GM18526 (cell line): ENCODE measurements around the gene SPX.

Experiments used
- POLR2A ChIP-seq: IDR thresholded peaks from 3 replicates; pipeline ENCODE4 v1.6.1; 2011; ENCODE audit not compliant: insufficient read length; ENCODE audit errors: extremely low read depth

The SPX gene

GRCh38 chr12:21526053-21526452 lies at the start of gene SPX:
TSS of gene SPX (plus strand) at chr12:21526296. CDS start at chr12:21526473, 177 bp downstream.
- TF ChIP-seq POLR2A: no peak

- no peak for TF ChIP-seq POLR2A
Observed at GRCh38 chr12:21476949-21477348, 49.1 kb upstream of the SPX start.

GRCh38 chr12:21478756-21479455 lies 47.2 kb upstream of the SPX start:
- TF ChIP-seq POLR2A: no peak

GRCh38 chr12:21483531-21483930 lies 42.6 kb upstream of the SPX start:
- no peak for TF ChIP-seq POLR2A

DNA sequence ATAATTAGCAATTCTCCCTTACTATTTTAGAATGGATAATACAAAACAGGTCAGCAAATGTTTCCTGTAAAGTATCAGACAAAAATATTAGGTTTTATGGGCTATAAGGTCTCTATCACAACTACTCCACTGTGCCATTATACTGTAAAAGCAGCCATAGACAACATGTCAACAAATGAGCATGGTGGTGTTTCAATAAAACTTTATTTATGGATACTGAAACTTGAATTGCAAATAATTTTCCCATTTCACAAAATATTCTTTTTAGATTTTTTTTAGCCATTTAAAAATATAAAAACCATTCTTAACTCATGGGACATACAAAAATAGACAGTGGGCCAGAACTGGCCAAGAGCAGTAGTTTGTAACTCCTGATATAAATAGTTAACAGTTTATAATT lies 40.1 kb upstream of the SPX start:
- no peak for TF ChIP-seq POLR2A

DNA sequence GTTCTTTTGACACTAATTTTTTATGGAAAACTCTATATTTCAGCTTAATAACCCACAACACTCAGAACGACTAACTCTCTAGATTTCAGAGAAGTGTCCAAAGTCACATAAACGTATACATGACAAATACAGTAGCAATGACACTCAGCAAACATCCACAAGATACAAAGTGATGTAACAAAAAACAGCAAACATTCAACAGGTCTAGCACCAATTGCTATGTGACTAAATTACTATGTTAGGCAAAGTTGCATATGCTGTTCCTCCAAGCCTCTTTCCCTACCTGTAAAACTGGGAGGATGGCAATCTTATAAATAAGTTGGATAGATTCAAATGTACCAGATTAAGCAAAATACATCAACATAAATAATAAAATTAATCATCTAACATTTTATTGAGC lies 26.3 kb upstream of the SPX start:
- TF ChIP-seq POLR2A: no peak

- no peak for TF ChIP-seq POLR2A
Observed at GRCh38 chr12:21500786-21501257, 25.3 kb upstream of the SPX start.

DNA sequence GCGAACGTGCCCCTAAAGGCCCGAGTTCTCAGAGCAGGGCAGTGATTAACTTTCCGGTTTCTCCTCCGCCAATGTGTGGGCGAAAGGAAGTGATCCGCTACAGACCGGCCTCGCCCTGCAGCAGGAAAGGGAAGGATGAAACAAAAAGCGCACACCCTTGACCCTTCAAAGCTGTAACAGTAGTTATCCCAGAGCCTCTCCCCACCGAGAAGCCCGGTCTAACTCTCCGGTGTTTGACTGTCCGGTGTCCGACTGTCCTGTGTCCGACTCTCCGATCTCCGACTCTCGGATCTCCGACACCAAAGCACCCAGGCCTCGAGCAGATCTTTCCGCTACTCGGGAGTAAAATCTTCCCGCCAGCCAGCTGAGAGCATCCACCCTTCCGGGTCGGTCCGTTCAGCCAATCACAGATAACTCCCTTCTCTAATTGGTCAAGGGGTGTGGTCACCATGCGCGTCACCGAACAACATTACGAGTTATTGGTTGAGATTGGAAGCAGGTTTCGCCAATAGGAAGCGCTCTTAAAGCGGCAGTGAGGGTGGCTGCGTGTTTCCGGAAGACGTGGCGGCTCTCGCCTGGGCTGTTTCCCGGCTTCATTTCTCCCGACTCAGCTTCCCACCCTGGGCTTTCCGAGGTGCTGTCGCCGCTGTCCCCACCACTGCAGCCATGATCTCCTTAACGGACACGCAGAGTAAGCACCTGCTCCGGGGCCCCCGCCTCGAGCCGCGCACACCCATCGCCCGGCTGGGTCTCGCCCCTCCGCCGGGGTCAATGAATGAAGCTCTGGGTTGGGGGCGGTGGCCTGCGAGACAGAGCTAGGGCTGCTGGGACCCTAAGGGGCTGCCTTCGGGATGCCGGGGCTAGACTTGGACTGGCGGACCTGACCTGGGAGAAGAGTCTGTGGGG lies 24.6 kb upstream of the SPX start, which contains the start of the genes GOLT1B and RECQL:
GOLT1B (plus strand) TSS at position 532 of the 906 bp plus-strand sequence; CDS start at position 667, 135 bp downstream.
RECQL (minus strand) TSS at position 378 of the 906 bp plus-strand sequence. CDS start 2,065 bp downstream, outside the sequence.
- peak; percentile 69 for TF ChIP-seq POLR2A

DNA sequence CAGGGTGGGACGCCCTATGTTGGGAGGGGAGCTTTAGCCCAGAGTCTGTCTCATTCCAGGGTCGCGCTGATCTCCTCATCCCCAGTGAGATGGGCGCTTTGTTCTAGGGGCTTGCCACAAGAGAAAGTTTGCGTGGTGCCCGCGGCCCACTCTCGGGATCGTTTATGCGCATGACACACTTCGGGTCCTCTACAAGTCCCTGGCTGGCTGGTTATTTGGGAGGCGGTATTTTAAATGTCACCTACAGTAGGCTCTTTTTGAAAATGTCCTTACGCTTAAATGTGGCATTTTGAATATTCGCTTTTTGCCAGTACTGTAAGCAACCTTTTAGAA lies 24.0 kb upstream of the SPX start:
- no peak for TF ChIP-seq POLR2A

DNA sequence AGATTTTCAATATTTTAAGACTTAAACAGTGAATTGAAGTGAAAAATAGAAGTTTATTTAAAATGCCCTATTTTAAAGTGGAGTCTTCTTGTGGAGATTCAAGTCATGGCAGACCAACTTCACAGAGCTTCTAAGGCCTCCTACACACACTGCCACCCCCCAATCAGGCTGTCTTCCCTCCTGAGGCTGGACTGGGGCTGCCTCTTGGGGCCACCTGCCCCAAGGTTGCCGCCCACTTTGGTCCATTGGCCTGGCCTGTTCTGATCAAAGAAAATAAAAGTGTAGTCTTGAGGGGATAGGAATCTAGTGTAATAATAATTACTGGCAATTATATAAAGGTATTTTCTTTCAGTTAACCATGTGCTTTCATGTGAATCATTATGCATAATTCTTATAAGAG lies 23.2 kb upstream of the SPX start:
- no peak for TF ChIP-seq POLR2A

DNA sequence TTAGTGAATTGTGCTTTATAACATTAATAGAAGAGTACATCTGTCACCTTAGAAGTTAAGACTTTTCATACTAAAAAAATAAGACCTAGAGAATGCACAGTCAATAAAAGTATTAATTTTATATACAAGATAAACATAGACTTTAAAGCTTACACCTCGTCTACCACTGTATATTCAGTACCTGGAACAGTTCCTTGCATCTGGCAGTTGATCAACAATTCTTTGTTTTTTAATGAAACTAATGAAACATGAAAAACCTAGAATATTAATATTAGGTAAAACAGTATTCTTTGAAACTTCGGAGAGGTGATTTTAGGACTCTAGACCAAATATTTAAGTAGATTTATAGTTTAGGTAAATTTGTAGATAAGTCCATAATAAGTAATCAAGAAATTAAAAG lies 20.2 kb upstream of the SPX start:
- TF ChIP-seq POLR2A: no peak

- no peak for TF ChIP-seq POLR2A
Observed at GRCh38 chr12:21507849-21508248, 18.2 kb upstream of the SPX start.

DNA sequence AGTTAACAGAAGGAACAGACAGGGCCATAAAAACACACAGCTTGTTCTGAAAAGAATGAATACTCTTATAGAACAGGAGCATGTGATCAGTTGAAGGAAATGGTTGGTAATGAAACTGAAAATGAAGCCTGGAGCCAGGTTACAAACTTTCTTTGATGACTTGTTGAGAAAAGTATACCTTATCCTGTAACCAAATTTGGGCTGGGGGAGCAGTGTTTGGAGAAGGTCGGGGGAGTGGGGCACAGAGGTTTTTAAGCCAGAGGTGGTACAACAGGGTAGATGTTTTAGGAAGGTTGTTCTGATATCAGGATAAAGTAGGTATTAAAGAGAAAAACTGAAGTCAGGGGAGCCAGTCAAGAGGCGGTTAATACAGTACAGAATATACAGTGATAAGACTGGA lies 16.3 kb upstream of the SPX start:
- no peak for TF ChIP-seq POLR2A

GRCh38 chr12:21516281-21516680 lies 9.8 kb upstream of the SPX start:
- no peak for TF ChIP-seq POLR2A

GRCh38 chr12:21518451-21518850 lies 7.6 kb upstream of the SPX start:
- no peak for TF ChIP-seq POLR2A

DNA sequence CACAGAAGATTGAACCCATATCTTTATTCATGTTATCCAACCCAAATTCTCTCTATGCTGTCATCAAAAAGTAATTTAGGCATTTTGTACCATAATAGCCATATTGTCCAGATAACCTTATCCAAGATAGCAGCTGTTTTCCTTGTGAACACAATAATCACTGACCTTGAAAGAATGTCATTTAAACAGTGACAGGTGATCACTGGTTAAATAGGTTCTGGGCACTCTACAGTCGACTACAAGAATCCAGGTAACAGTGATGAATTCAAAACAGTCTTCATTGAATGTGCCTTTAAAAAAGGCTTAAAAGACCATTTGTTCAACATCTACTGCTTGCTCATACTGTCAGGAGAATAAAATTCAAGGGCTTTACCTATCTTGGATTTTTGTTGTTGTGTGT lies 4.6 kb upstream of the SPX start:
- TF ChIP-seq POLR2A: no peak
